Mesendoderm (in vitro differentiated cells): ENCODE results near the gene SHISAL1. TPM values are rescaled to one million over a fixed set of nuclear protein-coding genes. Genes with fewer than 3 reads are reported as not detected.

ENCODE experiments used
- DNase-seq: peaks from one replicate; pipeline ENCODE4 v3.0.0; 2013
- H2AK5ac ChIP-seq: 2 replicates; pipeline ENCODE4 v1.6.1; 2013; ENCODE audit warnings: low read length, inconsistent platforms
- H2BK120ac ChIP-seq: 2 replicates; pipeline ENCODE4 v1.6.1; 2013; ENCODE audit warnings: low read depth, mild to moderate bottlenecking, low read length, moderate library complexity, mixed read lengths
- H2BK15ac ChIP-seq: replicated peaks from 2 replicates; pipeline ENCODE4 v1.6.1; 2013; ENCODE audit warnings: low read depth, mild to moderate bottlenecking, moderate library complexity
- H2BK5ac ChIP-seq: 2 replicates; pipeline ENCODE4 v1.6.1; 2013; ENCODE audit warnings: low read length, inconsistent platforms
- H3K18ac ChIP-seq: 2 replicates; pipeline ENCODE4 v1.6.1; 2013; ENCODE audit warnings: mild to moderate bottlenecking, low read length, mixed read lengths
- H3K23ac ChIP-seq: one replicate; pipeline ENCODE4 v1.6.1; 2013; ENCODE audit warnings: low read length
- H3K27ac ChIP-seq: 2 replicates; pipeline ENCODE4 v1.5.1; 2013; ENCODE audit warnings: low read depth, mild to moderate bottlenecking, inconsistent platforms, low read length, moderate library complexity
- H3K27me3 ChIP-seq: 2 replicates; pipeline ENCODE4 v1.6.1; 2013; ENCODE audit warnings: low read length, control low read depth, mild to moderate bottlenecking, inconsistent platforms; ENCODE audit not compliant: insufficient read depth, poor library complexity
- H3K36me3 ChIP-seq: 2 replicates; pipeline ENCODE4 v1.6.1; 2013; ENCODE audit warnings: low read length, inconsistent platforms; ENCODE audit not compliant: control insufficient read depth, insufficient read depth
- H3K4ac ChIP-seq: one replicate; pipeline ENCODE4 v1.6.1; 2013; ENCODE audit warnings: low read depth, mild to moderate bottlenecking, low read length, moderate library complexity
- H3K4me1 ChIP-seq: 2 replicates; pipeline ENCODE4 v1.6.1; 2013; ENCODE audit warnings: low read depth, low read length, inconsistent platforms; ENCODE audit not compliant: control insufficient read depth
- H3K4me2 ChIP-seq: 2 replicates; pipeline ENCODE4 v1.6.1; 2013; ENCODE audit warnings: low read length
- H3K4me3 ChIP-seq: 2 replicates; pipeline ENCODE4 v1.5.1; 2013; ENCODE audit warnings: mild to moderate bottlenecking, low read length
- H3K56ac ChIP-seq: one replicate; pipeline ENCODE4 v1.6.1; 2013; ENCODE audit warnings: low read length
- H3K79me1 ChIP-seq: 2 replicates; pipeline ENCODE4 v1.6.1; 2013; ENCODE audit warnings: low read length, inconsistent platforms
- H3K79me2 ChIP-seq: 2 replicates; pipeline ENCODE4 v1.6.1; 2013; ENCODE audit warnings: mild to moderate bottlenecking, low read length; ENCODE audit not compliant: control insufficient read depth, insufficient read depth
- H3K9ac ChIP-seq: 2 replicates; pipeline ENCODE4 v1.6.1; 2013; ENCODE audit warnings: low read length, inconsistent platforms
- H4K5ac ChIP-seq: one replicate; pipeline ENCODE4 v1.6.1; 2013; ENCODE audit warnings: low read length
- H4K8ac ChIP-seq: one replicate; pipeline ENCODE4 v1.6.1; 2013; ENCODE audit warnings: low read depth, mild to moderate bottlenecking, control low read depth, low read length, moderate library complexity
- WGBS: extraction: QIAGEN DNeasy Blood & Tissue Kit; methylation state at CpG from one replicate; pipeline ENCODE4 v1.1.7; 2013; ENCODE audit warnings: low lambda C conversion rate, missing lambda C conversion rate; ENCODE audit not compliant: insufficient coverage; ENCODE audit errors: extremely low coverage; 5-methylcytosine and 5-hydroxymethylcytosine counted together
- polyA plus RNA-seq, 2 experiments: library from polyadenylated mRNA; stranded (reverse); fragments of 200-250 nt; gene quantifications; one replicate each; pipeline ENCODE4 v1.2.3, GENCODE V29; 2013

The SHISAL1 gene
- 4.6 TPM for polyA plus RNA-seq (2013, experiment 1 of 2)
- 4.5 TPM for polyA plus RNA-seq (2013, experiment 2 of 2)

- DNase-seq = no peak
- Histone ChIP-seq H3K79me2 (no peaks in the 10 kb centered on the region), H3K79me1 (no peaks in the 10 kb centered on the region), H3K27me3 (no peaks in the 10 kb centered on the region), H3K9ac (no peak within 1 kb of the TSS), H2BK15ac (no peak within 1 kb of the TSS), H3K56ac (no peak within 1 kb of the TSS), H3K36me3 (no peaks in the 10 kb centered on the region), H3K27ac (no peak within 1 kb of the TSS), H3K4ac (no peak within 1 kb of the TSS), H4K8ac (no peak within 1 kb of the TSS), H3K18ac (no peak within 1 kb of the TSS), H3K4me3 (no peak within 1 kb of the TSS), H3K4me2 (no peak within 1 kb of the TSS), H2BK120ac (no peak within 1 kb of the TSS), H3K23ac (no peak within 1 kb of the TSS), H2AK5ac (no peak within 1 kb of the TSS), H4K5ac (no peak within 1 kb of the TSS), H3K4me1 (no peaks in the 10 kb centered on the region), H2BK5ac (no peak within 1 kb of the TSS)
- no CpG with 5 or more reads among the region's 12 CpGs for WGBS
Measured at GRCh38 chr22:44312766-44313165, at the start of gene SHISAL1. Gene SHISAL1 (minus strand): TSS chr22:44312951. CDS start chr22:44300945, 12,006 bp downstream.

GRCh38 chr22:44361391-44362126 is 48.8 kb upstream of the SHISAL1 start:
- Histone ChIP-seq H2BK15ac (no peak overlapping the region), H3K79me1 (no peaks in the 10 kb centered on the region), H2AK5ac (no peak overlapping the region), H3K4me2 (no peak overlapping the region), H4K8ac (no peak overlapping the region), H3K79me2 (no peaks in the 10 kb centered on the region), H3K9ac (no peak overlapping the region), H3K4ac (no peak overlapping the region), H3K27me3 (no peaks in the 10 kb centered on the region), H2BK120ac (no peak overlapping the region), H3K4me1 (no peaks in the 10 kb centered on the region), H3K36me3 (no peaks in the 10 kb centered on the region), H4K5ac (no peak overlapping the region), H3K56ac (no peak overlapping the region), H3K23ac (no peak overlapping the region), H3K18ac (no peak overlapping the region), H3K4me3 (no peak overlapping the region), H3K27ac (no peak overlapping the region), H2BK5ac (no peak overlapping the region)
- WGBS = no CpG with 5 or more reads among the region's 12 CpGs
- no peak for DNase-seq

- Histone ChIP-seq H3K9ac (no peak overlapping the region), H2BK15ac (no peak overlapping the region), H2AK5ac (no peak overlapping the region), H4K8ac (no peak overlapping the region), H4K5ac (no peak overlapping the region), H3K36me3 (no peaks in the 10 kb centered on the region), H2BK120ac (no peak overlapping the region), H3K27me3 (no peaks in the 10 kb centered on the region), H3K56ac (no peak overlapping the region), H3K4me1 (no peaks in the 10 kb centered on the region), H3K4me2 (no peak overlapping the region), H3K79me2 (no peaks in the 10 kb centered on the region), H3K23ac (no peak overlapping the region), H3K4me3 (no peak overlapping the region), H3K79me1 (no peaks in the 10 kb centered on the region), H2BK5ac (no peak overlapping the region), H3K4ac (no peak overlapping the region), H3K27ac (no peak overlapping the region), H3K18ac (no peak overlapping the region)
- DNase-seq = peak; percentile 33
- no CpG with 5 or more reads among the region's 25 CpGs for WGBS
Measured at GRCh38 chr22:44360668-44361381, 48.1 kb upstream of the SHISAL1 start.

GRCh38 chr22:44360306-44360667 is 47.5 kb upstream of the SHISAL1 start:
- Histone ChIP-seq H3K9ac (no peak overlapping the region), H3K56ac (no peak overlapping the region), H4K5ac (no peak overlapping the region), H2BK5ac (no peak overlapping the region), H3K4me3 (no peak overlapping the region), H2AK5ac (no peak overlapping the region), H3K23ac (no peak overlapping the region), H3K79me2 (no peaks in the 10 kb centered on the region), H4K8ac (no peak overlapping the region), H3K4ac (no peak overlapping the region), H3K79me1 (no peaks in the 10 kb centered on the region), H3K36me3 (no peaks in the 10 kb centered on the region), H3K27me3 (no peaks in the 10 kb centered on the region), H2BK120ac (no peak overlapping the region), H2BK15ac (no peak overlapping the region), H3K18ac (no peak overlapping the region), H3K4me2 (no peak overlapping the region), H3K4me1 (no peaks in the 10 kb centered on the region), H3K27ac (no peak overlapping the region)
- DNase-seq = no peak
- WGBS = no CpG with 5 or more reads among the region's 12 CpGs

- Histone ChIP-seq H2BK120ac (no peak overlapping the region), H3K27me3 (no peaks in the 10 kb centered on the region), H3K4ac (no peak overlapping the region), H4K5ac (no peak overlapping the region), H3K36me3 (no peaks in the 10 kb centered on the region), H3K9ac (no peak overlapping the region), H3K18ac (no peak overlapping the region), H3K4me2 (no peak overlapping the region), H3K79me2 (no peaks in the 10 kb centered on the region), H2AK5ac (no peak overlapping the region), H3K23ac (no peak overlapping the region), H3K79me1 (no peaks in the 10 kb centered on the region), H3K4me3 (no peak overlapping the region), H2BK15ac (no peak overlapping the region), H4K8ac (no peak overlapping the region), H3K4me1 (no peaks in the 10 kb centered on the region), H3K56ac (no peak overlapping the region), H2BK5ac (no peak overlapping the region), H3K27ac (no peak overlapping the region)
- WGBS = no CpG with 5 or more reads among the region's 13 CpGs
- no peak for DNase-seq
Measured at GRCh38 chr22:44359496-44360110, 46.9 kb upstream of the SHISAL1 start.
